HCT116 (cell line): ENCODE results near the gene GGACT. TPM values are rescaled to one million over a fixed set of nuclear protein-coding genes. Genes with fewer than 3 reads are reported as not detected.
"Not testable (repeated sequence)": the region's sequence is repeated elsewhere in the genome, so short reads cannot be mapped to it uniquely, and the experiment has no call there.

Source experiments
- ATAC-seq: fragments of 200-7000 bp; cut with Tn5 transposase; 2 replicates; pipeline ENCODE4 v1.9.1; 2020; ENCODE audit warnings: mild to moderate bottlenecking, moderate library complexity
- BruUV-seq: library from RNA; stranded (reverse); fragments of 400-500 nt; replicated peaks from 2 replicates; lab custom pipeline; 2021; lab: Mats Ljungman, UMichigan
- CTCF ChIA-PET: fragments of 300-600 bp; sonication (Branson Sonifier 250); formaldehyde crosslinking; loops from one replicate; lab custom pipeline; 2021; ENCODE audit warnings: antibody characterized with exemption; lab: Charles Lee
- POLR2A ChIA-PET: fragments of 300-600, 350-600 bp; sonication (Branson Sonifier 250); formaldehyde crosslinking; loops from one replicate; lab custom pipeline; 2021; ENCODE audit warnings: antibody characterized with exemption; lab: Charles Lee
- RAD21 ChIA-PET, 2 experiments: fragments of 300-600 bp; sonication (Branson Sonifier 250); formaldehyde crosslinking; loops; one replicate each; lab custom pipeline; 2023; ENCODE audit warnings: low total read pairs in 2 of 2; ENCODE audit not compliant: uncharacterized antibody in 2 of 2, unreplicated experiment in 2 of 2, low non-redundant PET in 1 of 2; lab: Charles Lee
- DNase-seq: peaks from one replicate; pipeline ENCODE4 v3.0.0-alpha.2; 2010; ENCODE audit warnings: low read depth, low spot score
- H2AFZ ChIP-seq: fragments of 200-600 bp; shearing (Covaris generic), sonication (generic); 2 replicates; pipeline ENCODE4 v1.6.1; 2017; ENCODE audit warnings: low read depth, mixed run types, mixed read lengths, antibody characterized with exemption, low read length; ENCODE audit not compliant: poor library complexity, severe bottlenecking
- H3K27ac ChIP-seq: 2 replicates; pipeline ENCODE4 v1.5.1; 2012; ENCODE audit warnings: low read depth, low read length
- H3K27me3 ChIP-seq: fragments of 200-600 bp; sonication (generic); 2 replicates; pipeline ENCODE4 v1.6.1; 2016; ENCODE audit warnings: mixed run types, low read length, mixed read lengths; ENCODE audit not compliant: insufficient read depth
- H3K36me3 ChIP-seq, 2 experiments: fragments of 200-500 bp in 1 of 2; fragments of 200-600 bp in 1 of 2; sonication (Bioruptor generic) in 1 of 2; sonication (generic) in 1 of 2; 2 replicates each; pipeline versions ENCODE4 v1.5.1 to v1.6.1; 2014 to 2016; ENCODE audit warnings: low read length in 2 of 2, inconsistent platforms in 1 of 2, mixed read lengths in 1 of 2, mixed run types in 1 of 2; ENCODE audit not compliant: insufficient read depth in 2 of 2, control insufficient read depth in 1 of 2
- H3K4me1 ChIP-seq, 2 experiments: fragments of 200-600 bp in 1 of 2; sonication (generic) in 1 of 2; 2 replicates each; pipeline versions ENCODE4 v1.5.1 to v1.6.1; 2012 to 2017; ENCODE audit warnings: low read length in 2 of 2, inconsistent platforms in 1 of 2, mild to moderate bottlenecking in 1 of 2, mixed read lengths in 1 of 2, mixed run types in 1 of 2, moderate library complexity in 1 of 2; ENCODE audit not compliant: insufficient read depth in 2 of 2, control insufficient read depth in 1 of 2
- H3K4me2 ChIP-seq: fragments of 200-600 bp; sonication (generic); 2 replicates; pipeline ENCODE4 v1.6.1; 2017; ENCODE audit warnings: mixed run types, low read length, mixed read lengths
- H3K4me3 ChIP-seq, 2 experiments: fragments of 200-600 bp in 1 of 2; sonication (generic) in 1 of 2; replicated peaks in 1 of 2; 2 replicates each; pipeline ENCODE4 v1.5.1; 2011 to 2016; ENCODE audit warnings: low read length in 2 of 2, control low read depth in 1 of 2, low read depth in 1 of 2, mild to moderate bottlenecking in 1 of 2, mixed read lengths in 1 of 2, mixed run types in 1 of 2
- H3K79me2 ChIP-seq: fragments of 200-600 bp; sonication (generic); 2 replicates; pipeline ENCODE4 v1.6.1; 2017; ENCODE audit warnings: mild to moderate bottlenecking, mixed run types, low read length, moderate library complexity, mixed read lengths; ENCODE audit not compliant: insufficient read depth
- H3K9ac ChIP-seq: fragments of 200-600 bp; sonication (generic); 2 replicates; pipeline ENCODE4 v1.6.1; 2016; ENCODE audit warnings: low read length, mixed read lengths
- H3K9me2 ChIP-seq: fragments of 200-600 bp; sonication (generic), shearing (Covaris generic); 2 replicates; pipeline ENCODE4 v1.6.1; 2017; ENCODE audit warnings: mixed run types, mild to moderate bottlenecking, moderate library complexity; ENCODE audit not compliant: insufficient read depth
- H3K9me3 ChIP-seq, 2 experiments: fragments of 200-500 bp in 1 of 2; fragments of 200-600 bp in 1 of 2; sonication (Bioruptor generic) in 1 of 2; sonication (generic) in 1 of 2; 2 replicates each; pipeline ENCODE4 v1.6.1; 2014 to 2017; ENCODE audit warnings: low read length in 2 of 2, mixed read lengths in 2 of 2, inconsistent platforms in 1 of 2, low read depth in 1 of 2, mild to moderate bottlenecking in 1 of 2, mixed run types in 1 of 2, moderate library complexity in 1 of 2; ENCODE audit not compliant: control insufficient read depth in 1 of 2, insufficient read depth in 1 of 2
- H4K20me1 ChIP-seq: fragments of 200-600 bp; sonication (generic), shearing (Covaris generic); 2 replicates; pipeline ENCODE4 v1.6.1; 2017; ENCODE audit warnings: mixed run types, mild to moderate bottlenecking, moderate library complexity; ENCODE audit not compliant: insufficient read depth
- ELF1 ChIP-seq: IDR thresholded peaks from 2 replicates; pipeline ENCODE4 v1.6.1; 2012; ENCODE audit warnings: low read depth, borderline replicate concordance
- EZH2 ChIP-seq: fragments of 200-600 bp; sonication (generic); IDR thresholded peaks from 2 replicates; pipeline ENCODE4 v1.6.1; 2017; ENCODE audit warnings: antibody characterized with exemption, mixed run types
- POLR2AphosphoS5 ChIP-seq: IDR thresholded peaks from 2 replicates; pipeline ENCODE4 v1.6.1; 2011; ENCODE audit warnings: mild to moderate bottlenecking, low read depth, low read length, moderate library complexity
- RAD21 ChIP-seq: IDR thresholded peaks from 2 replicates; pipeline ENCODE4 v1.6.1; 2012; ENCODE audit warnings: low read depth, mild to moderate bottlenecking
- REST ChIP-seq: IDR thresholded peaks from 2 replicates; pipeline ENCODE4 v1.6.1; 2012; ENCODE audit warnings: low read depth
- intact Hi-C: fragments of 100-400 bp; cut with micrococcal nuclease; formaldehyde crosslinking; loops from 2 replicates; pipeline ENCODE4 v1.10.0; 2022
- total RNA-seq: library from RNA; stranded (reverse); gene quantifications from one replicate; pipeline ENCODE4 v1.2.1, GENCODE V29; 2021; ENCODE audit not compliant: unreplicated experiment

Gene GGACT
- total RNA-seq, 1 experiment from 2014 or later, result 5.0 TPM

GRCh38 chr13:100620792-100621191 lies 32.2 kb upstream of the GGACT start:
- intact Hi-C loops, result no loop called here
- no TSS peak for BruUV-seq
- H3K9me2 ChIP-seq, result no peaks in the 10 kb centered on the region
- H3K9ac ChIP-seq, result no peak overlapping the region
- H3K4me1 ChIP-seq, result no peaks in the 10 kb centered on the region
- H3K79me2 ChIP-seq, result no peaks in the 10 kb centered on the region
- CTCF ChIA-PET, result no interaction called here
- H3K4me3 ChIP-seq, result no peak overlapping the region
- POLR2A ChIA-PET, result no interaction called here
- H4K20me1 ChIP-seq, result no peaks in the 10 kb centered on the region
- no peak for ATAC-seq
- no peak overlapping the region for H3K27ac ChIP-seq
- TF ChIP-seq POLR2AphosphoS5, result no peak
- H3K4me2 ChIP-seq, result no peak overlapping the region
- H3K27me3 ChIP-seq, result no peaks in the 10 kb centered on the region
- H2AFZ ChIP-seq, result no peak overlapping the region
- peaks cover 0 to 9% of the 10 kb centered on the region in 2 experiments; a peak in 3 of 4 replicates for H3K36me3 ChIP-seq
- H3K9me3 ChIP-seq, result no peaks in the 10 kb centered on the region; a peak in 1 of 4 replicates
- RAD21 ChIA-PET, result no interaction called here
- no peak for DNase-seq

DNA sequence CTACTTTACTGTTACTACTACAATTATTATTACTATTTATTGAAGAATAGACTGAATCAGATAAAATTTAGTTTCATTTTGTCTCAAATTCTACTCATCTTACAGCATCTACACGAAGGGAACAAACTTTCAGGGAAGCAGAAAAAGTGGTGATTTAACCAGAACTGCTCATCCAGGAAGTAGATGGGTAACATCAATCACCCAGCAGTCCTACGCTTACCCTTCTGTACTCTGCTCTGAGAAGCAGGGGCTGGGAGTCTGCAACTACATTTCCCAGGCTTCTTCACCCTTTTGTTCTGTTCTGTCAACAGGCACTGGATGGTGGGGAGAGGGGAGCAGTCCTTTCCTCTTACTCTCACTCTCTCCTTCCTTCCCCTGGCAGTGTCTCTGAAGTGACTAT lies 31.4 kb upstream of the GGACT start:
- ChIA-PET RAD21 (no interaction called here), POLR2A (no interaction called here), CTCF (no interaction called here)
- DNase-seq (no peak), ATAC-seq (no peak)
- Histone ChIP-seq H2AFZ (no peak overlapping the region), H3K27me3 (no peaks in the 10 kb centered on the region), H4K20me1 (no peaks in the 10 kb centered on the region), H3K4me2 (no peak overlapping the region), H3K79me2 (no peaks in the 10 kb centered on the region), H3K4me3 (no peak overlapping the region), H3K9me2 (no peaks in the 10 kb centered on the region), H3K9me3 (no peaks in the 10 kb centered on the region; a peak in 1 of 4 replicates), H3K4me1 (no peaks in the 10 kb centered on the region), H3K36me3 (peaks cover 0 to 3% of the 10 kb centered on the region in 2 experiments; a peak in 3 of 4 replicates), H3K27ac (no peak overlapping the region), H3K9ac (no peak overlapping the region)
- intact Hi-C loops, result no loop called here
- BruUV-seq, result no TSS peak
- TF ChIP-seq REST (no peak), ELF1 (no peak), RAD21 (no peak), EZH2 (no peak)

GRCh38 chr13:100618897-100619296 lies 30.3 kb upstream of the GGACT start:
- POLR2A ChIA-PET, H3K4me3 ChIP-seq, H3K9me2 ChIP-seq, H3K9ac ChIP-seq, BruUV-seq, H3K9me3 ChIP-seq, H4K20me1 ChIP-seq, DNase-seq, H3K79me2 ChIP-seq, RAD21 ChIA-PET, H3K27ac ChIP-seq, H3K27me3 ChIP-seq, H3K36me3 ChIP-seq, CTCF ChIA-PET, intact Hi-C loops, ATAC-seq, H2AFZ ChIP-seq, H3K4me2 ChIP-seq, H3K4me1 ChIP-seq: not testable (repeated sequence)
